Peyer's patch (tissue), 4 donors: ENCODE measurements around the gene LTBP1. TPM values are rescaled to one million over a fixed set of nuclear protein-coding genes. Genes with fewer than 3 reads are reported as not detected.

Experiments
- DNase-seq, 3 donors: peaks; one replicate each; pipeline ENCODE4 v3.0.0-alpha.2; 2017 to 2019
- H3K27ac ChIP-seq, 4 donors: fragments of 200-600 bp; sonication (generic); one replicate each; pipeline ENCODE4 v1.5.1; 2016 to 2019
- H3K27me3 ChIP-seq, 2 donors: fragments of 200-600 bp; sonication (generic); one replicate each; pipeline ENCODE4 v1.5.1; 2019
- H3K36me3 ChIP-seq, 3 donors: fragments of 200-600 bp; sonication (generic); one replicate each; pipeline ENCODE4 v1.5.1; 2016 to 2019
- H3K4me1 ChIP-seq, 4 donors: fragments of 200-600 bp; sonication (generic); one replicate each; pipeline ENCODE4 v1.5.1; 2016 to 2019
- H3K4me3 ChIP-seq, 4 donors: fragments of 200-600 bp; sonication (generic); 1 replicate in 3 of 4; 2 replicates in 1 of 4; pipeline ENCODE4 v1.5.1; 2016 to 2019; ENCODE audit warnings: mild to moderate bottlenecking in 1 of 4
- H3K9me3 ChIP-seq, 4 donors: fragments of 200-600 bp; sonication (generic); one replicate each; pipeline ENCODE4 v1.5.1; 2016 to 2019; ENCODE audit warnings: mild to moderate bottlenecking in 1 of 4
- CTCF ChIP-seq, 6 experiments: fragments of 450-650 bp in 4 of 6; fragments of 200-600 bp in 2 of 6; sonication (generic) in 1 of 6; IDR thresholded peaks; one replicate each; pipeline ENCODE4 v1.5.1; 2017 to 2019; ENCODE audit warnings: antibody characterized with exemption in 6 of 6, mild to moderate bottlenecking in 3 of 6, moderate library complexity in 1 of 6
- POLR2A ChIP-seq, 2 donors: fragments of 450-650 bp; IDR thresholded peaks; one replicate each; pipeline ENCODE4 v1.5.1; 2017; ENCODE audit warnings: antibody characterized with exemption in 2 of 2, mild to moderate bottlenecking in 2 of 2, moderate library complexity in 2 of 2
- total RNA-seq, 4 donors: library from RNA; depleted of rRNA; stranded (reverse); fragments of >200 nt; gene quantifications; one replicate each; pipeline ENCODE4 v1.1.0, GENCODE V29; 2016

Gene LTBP1
- total RNA-seq, 4 donors from 2014 or later: 8.6 to 23.1 (median 13.1) TPM

- DNase-seq: no peak
- no peak overlapping the region for H3K27ac ChIP-seq
Measured at GRCh38 chr2:33313039-33313438, 366.3 kb downstream of the LTBP1 start.

GRCh38 chr2:33314541-33314940 lies 367.8 kb downstream of the LTBP1 start:
- no peaks in the 10 kb centered on the region for H3K27me3 ChIP-seq
- no peak overlapping the region for H3K27ac ChIP-seq
- TF ChIP-seq POLR2A (IDR thresholded peaks at IDR 0.05) (no peak), CTCF (IDR thresholded peaks at IDR 0.05) (no peak)
- DNase-seq: no peak
- H3K4me3 ChIP-seq: no peak overlapping the region
- H3K36me3 ChIP-seq: no peaks in the 10 kb centered on the region
- H3K9me3 ChIP-seq: no peaks in the 10 kb centered on the region
- no peaks in the 10 kb centered on the region for H3K4me1 ChIP-seq

More at GRCh38 chr2:33313039-33313438, 366.3 kb downstream of the LTBP1 start:
- Histone ChIP-seq H3K36me3 (no peaks in the 10 kb centered on the region), H3K4me3 (no peak overlapping the region), H3K4me1 (no peaks in the 10 kb centered on the region), H3K27me3 (no peaks in the 10 kb centered on the region), H3K9me3 (no peaks in the 10 kb centered on the region)
- TF ChIP-seq CTCF (IDR thresholded peaks at IDR 0.05): no peak
- TF ChIP-seq POLR2A (IDR thresholded peaks at IDR 0.05): no peak

GRCh38 chr2:33316328-33316727 lies 369.6 kb downstream of the LTBP1 start:
- H3K36me3 ChIP-seq: no peaks in the 10 kb centered on the region
- H3K4me1 ChIP-seq: peaks cover 0 to under 1% (median 0%) of the 10 kb centered on the region in 4 donors
- no peaks in the 10 kb centered on the region for H3K9me3 ChIP-seq
- DNase-seq: no peak
- no peak overlapping the region for H3K4me3 ChIP-seq
- TF ChIP-seq CTCF (IDR thresholded peaks at IDR 0.05) (no peak), POLR2A (IDR thresholded peaks at IDR 0.05) (no peak)
- H3K27me3 ChIP-seq: no peaks in the 10 kb centered on the region
- H3K27ac ChIP-seq: no peak overlapping the region

GRCh38 chr2:33317369-33318007 lies 370.7 kb downstream of the LTBP1 start:
- TF ChIP-seq CTCF (IDR thresholded peaks at IDR 0.05) (no peak), POLR2A (IDR thresholded peaks at IDR 0.05) (no peak)
- Histone ChIP-seq H3K9me3 (no peaks in the 10 kb centered on the region), H3K4me3 (no peak overlapping the region), H3K36me3 (no peaks in the 10 kb centered on the region), H3K4me1 (peaks cover 0 to 12% (median 2%) of the 10 kb centered on the region in 4 donors), H3K27me3 (no peaks in the 10 kb centered on the region), H3K27ac (no peak overlapping the region)
- no peak for DNase-seq

GRCh38 chr2:33318456-33318855 lies 371.7 kb downstream of the LTBP1 start:
- H3K9me3 ChIP-seq: no peaks in the 10 kb centered on the region
- H3K27me3 ChIP-seq: no peaks in the 10 kb centered on the region
- no peaks in the 10 kb centered on the region for H3K36me3 ChIP-seq
- no peak for DNase-seq
- TF ChIP-seq CTCF (IDR thresholded peaks at IDR 0.05): no peak
- no peak for TF ChIP-seq POLR2A (IDR thresholded peaks at IDR 0.05)
- no peak overlapping the region for H3K4me3 ChIP-seq
- peaks cover 0 to 18% (median 3%) of the 10 kb centered on the region in 4 donors for H3K4me1 ChIP-seq
- H3K27ac ChIP-seq: no peak overlapping the region
